Measurements from ENCODE around the gene ELF1. TPM values are rescaled to one million over a fixed set of nuclear protein-coding genes. Genes with fewer than 3 reads are reported as not detected.
"Not testable (repeated sequence)": the region's sequence is repeated elsewhere in the genome, so short reads cannot be mapped to it uniquely, and the experiment has no call there.

ELF1 gene
- total and polyA plus RNA-seq, 12 donors = 9.9 to 60.5 (median 38.2) TPM

GRCh38 chr13:40908546-40908945 lies 110.6 kb downstream of the ELF1 start:
- Histone ChIP-seq H3K36me3 (no peaks in the 10 kb centered on the region), H3K27me3 (no peaks in the 10 kb centered on the region), H3K4me3 (no peak overlapping the region), H3K4me1 (peaks cover 0 to 5% (median 0%) of the 10 kb centered on the region in 9 donors), H3K9me3 (no peaks in the 10 kb centered on the region), H3K27ac (no peak overlapping the region)
- intact Hi-C loops (cut with DNase I) = no loop called here
- no peak for ATAC-seq
- TF ChIP-seq CTCF (IDR thresholded peaks at IDR 0.05) = no peak
- WGBS, 2 donors = 89 to 92% methylated on average over 1 of the region's 1 CpG
- DNase-seq = no peak

GRCh38 chr13:40901032-40901431 lies 118.1 kb downstream of the ELF1 start:
- not testable (repeated sequence) for ATAC-seq

GRCh38 chr13:40900568-40900967 lies 118.5 kb downstream of the ELF1 start:
- H3K27ac ChIP-seq; H3K36me3 ChIP-seq; H3K4me1 ChIP-seq; intact Hi-C loops (cut with DNase I); ATAC-seq; H3K4me3 ChIP-seq; DNase-seq; H3K9me3 ChIP-seq; H3K27me3 ChIP-seq: not testable (repeated sequence)
- 94 to 97% methylated on average over 4 to 26 of the region's 28 CpGs for WGBS, 2 donors

More at GRCh38 chr13:40901032-40901431, 118.1 kb downstream of the ELF1 start:
- intact Hi-C loops (cut with DNase I); H3K36me3 ChIP-seq; H3K9me3 ChIP-seq; H3K27ac ChIP-seq; H3K4me1 ChIP-seq; DNase-seq; H3K27me3 ChIP-seq; H3K4me3 ChIP-seq: not testable (repeated sequence)
- 95 to 97% methylated on average over 29 of the region's 31 CpGs for WGBS, 2 donors

GRCh38 chr13:40897053-40897452 lies 122.1 kb downstream of the ELF1 start:
- TF ChIP-seq CTCF (IDR thresholded peaks at IDR 0.05) = no peak
- H3K4me1 ChIP-seq = peaks cover 0 to 4% (median 0%) of the 10 kb centered on the region in 9 donors
- H3K9me3 ChIP-seq = no peaks in the 10 kb centered on the region
- H3K27ac ChIP-seq = no peak overlapping the region
- intact Hi-C loops (cut with DNase I) = no loop called here
- ATAC-seq (no peak), DNase-seq (no peak)
- no peak overlapping the region for H3K4me3 ChIP-seq
- no peaks in the 10 kb centered on the region for H3K27me3 ChIP-seq
- no peaks in the 10 kb centered on the region for H3K36me3 ChIP-seq

- H3K9me3 ChIP-seq = peaks cover 0 to 10% (median 0%) of the 10 kb centered on the region in 11 donors
- TF ChIP-seq CTCF (IDR thresholded peaks at IDR 0.05) = no peak
- ATAC-seq (no peak), DNase-seq (no peak)
- WGBS, 2 donors = 83 to 88% methylated on average over 5 of the region's 5 CpGs
- no peaks in the 10 kb centered on the region for H3K36me3 ChIP-seq
- no peak overlapping the region for H3K4me3 ChIP-seq
- H3K4me1 ChIP-seq = peaks cover 0 to 4% (median 0%) of the 10 kb centered on the region in 9 donors
- intact Hi-C loops (cut with DNase I) = no loop called here
- H3K27ac ChIP-seq = no peak overlapping the region
- no peaks in the 10 kb centered on the region for H3K27me3 ChIP-seq
Measured at GRCh38 chr13:40895227-40896184, 123.6 kb downstream of the ELF1 start.

- intact Hi-C loops (cut with DNase I); H3K27me3 ChIP-seq; H3K4me3 ChIP-seq; H3K36me3 ChIP-seq; DNase-seq; ATAC-seq; H3K4me1 ChIP-seq; H3K27ac ChIP-seq: not testable (repeated sequence)
- 89 to 92% methylated on average over 3 of the region's 3 CpGs for WGBS, 2 donors
- peaks cover 0 to 10% (median 0%) of the 10 kb centered on the region in 11 donors for H3K9me3 ChIP-seq
Measured at GRCh38 chr13:40893573-40893972, 125.5 kb downstream of the ELF1 start.
